ENCODE results near the gene ELMO3.

ELMO3 gene

GRCh38 chr16:67238278-67238575 lies 39.3 kb downstream of the ELMO3 start:
- H3K4me3 ChIP-seq (replicated peaks; ENCODE audit: low read depth, low read length): no peak overlapping the region
- no peak for DNase-seq (ENCODE audit: extremely low read depth, low read depth)
- no peak for TF ChIP-seq CTCF (IDR thresholded peaks at IDR 0.05; ENCODE audit: low read depth, low read length, missing control alignments)

- DNase-seq (ENCODE audit: extremely low read depth, low read depth): no peak
- TF ChIP-seq CTCF (IDR thresholded peaks at IDR 0.05; ENCODE audit: low read depth, low read length, missing control alignments): no peak
- H3K4me3 ChIP-seq (replicated peaks; ENCODE audit: low read depth, low read length): no peak overlapping the region
Measured at GRCh38 chr16:67238806-67239470, 40.0 kb downstream of the ELMO3 start.

GRCh38 chr16:67240506-67240905 lies 41.6 kb downstream of the ELMO3 start:
- DNase-seq (ENCODE audit: extremely low read depth, low read depth): no peak
- no peak for TF ChIP-seq CTCF (IDR thresholded peaks at IDR 0.05; ENCODE audit: low read depth, low read length, missing control alignments)
- H3K4me3 ChIP-seq (replicated peaks; ENCODE audit: low read depth, low read length): no peak overlapping the region

GRCh38 chr16:67241008-67241900 lies 42.3 kb downstream of the ELMO3 start:
- no peak overlapping the region for H3K4me3 ChIP-seq (replicated peaks; ENCODE audit: low read depth, low read length)
- no peak for TF ChIP-seq CTCF (IDR thresholded peaks at IDR 0.05; ENCODE audit: low read depth, low read length, missing control alignments)
- peak; percentile 36 for DNase-seq (ENCODE audit: extremely low read depth, low read depth)

GRCh38 chr16:67242138-67242730 lies 43.3 kb downstream of the ELMO3 start:
- H3K4me3 ChIP-seq (replicated peaks; ENCODE audit: low read depth, low read length): no peak overlapping the region
- DNase-seq (ENCODE audit: extremely low read depth, low read depth): no peak
- no peak for TF ChIP-seq CTCF (IDR thresholded peaks at IDR 0.05; ENCODE audit: low read depth, low read length, missing control alignments)

GRCh38 chr16:67243481-67243880 lies 44.5 kb downstream of the ELMO3 start:
- no peak overlapping the region for H3K4me3 ChIP-seq (replicated peaks; ENCODE audit: low read depth, low read length)
- no peak for TF ChIP-seq CTCF (IDR thresholded peaks at IDR 0.05; ENCODE audit: low read depth, low read length, missing control alignments)
- DNase-seq (ENCODE audit: extremely low read depth, low read depth): no peak
